ENCODE data around the gene TRAF5.

- TF ChIP-seq CTCF (conservative IDR thresholded peaks at IDR 0.05; ENCODE audit: low read depth, low read length) (no peak), MXI1 (IDR thresholded peaks at IDR 0.05; ENCODE audit: borderline replicate concordance, low read depth, low read length) (no peak)
Observed at GRCh38 chr1:211371406-211372105, 44.9 kb downstream of the TRAF5 start.
